CD14-positive monocyte (primary cell): Measurements from ENCODE around the gene HTR3C. TPM values are rescaled to one million over a fixed set of nuclear protein-coding genes. Genes with fewer than 3 reads are reported as not detected.

ENCODE experiments used
- DNase-seq, 3 donors: peaks; one replicate each; pipeline ENCODE4 v3.0.0-alpha.2; 2011 to 2022
- H2AFZ ChIP-seq: 2 replicates; pipeline ENCODE4 v1.6.0; 2012; ENCODE audit warnings: mild to moderate bottlenecking, low read depth, low read length, inconsistent platforms; ENCODE audit not compliant: insufficient read depth, poor library complexity, severe bottlenecking
- H3K27ac ChIP-seq, 2 donors: 1 replicate in 1 of 2; 2 replicates in 1 of 2; pipeline ENCODE4 v1.5.1; 2012 to 2013; ENCODE audit warnings: low read length in 2 of 2, control low read depth in 1 of 2, inconsistent platforms in 1 of 2, low read depth in 1 of 2, mild to moderate bottlenecking in 1 of 2
- H3K27me3 ChIP-seq, 2 donors: one replicate each; pipeline versions ENCODE4 v1.6.0 to v1.6.1; 2011 to 2013; ENCODE audit warnings: low read length in 2 of 2; ENCODE audit not compliant: control insufficient read depth in 2 of 2, insufficient read depth in 2 of 2
- H3K36me3 ChIP-seq, 2 donors: replicated peaks in 1 of 2; 1 replicate in 1 of 2; 2 replicates in 1 of 2; pipeline versions ENCODE4 v1.5.1 to v1.6.1; 2012 to 2013; ENCODE audit warnings: low read length in 2 of 2, control low read depth in 1 of 2, inconsistent platforms in 1 of 2, mild to moderate bottlenecking in 1 of 2; ENCODE audit not compliant: insufficient read depth in 2 of 2, control insufficient read depth in 1 of 2
- H3K4me1 ChIP-seq, 2 donors: 1 replicate in 1 of 2; 2 replicates in 1 of 2; pipeline versions ENCODE4 v1.5.1 to v1.6.1; 2012 to 2013; ENCODE audit warnings: low read length in 2 of 2, control low read depth in 1 of 2, inconsistent platforms in 1 of 2, mild to moderate bottlenecking in 1 of 2, moderate library complexity in 1 of 2; ENCODE audit not compliant: insufficient read depth in 2 of 2, control insufficient read depth in 1 of 2
- H3K4me2 ChIP-seq: replicated peaks from 2 replicates; pipeline ENCODE3; 2012; ENCODE audit warnings: low read length, moderate library complexity, mild to moderate bottlenecking; ENCODE audit not compliant: poor library complexity, severe bottlenecking; ENCODE audit errors: extremely low read depth
- H3K4me3 ChIP-seq, 3 experiments: fragments of 200-600 bp in 1 of 3; sonication (generic) in 1 of 3; replicated peaks in 1 of 3; 1 replicate in 2 of 3; 2 replicates in 1 of 3; pipeline ENCODE4 v1.5.1; 2011 to 2013; ENCODE audit warnings: low read length in 3 of 3, mild to moderate bottlenecking in 3 of 3, control low read depth in 2 of 3, low read depth in 2 of 3, inconsistent platforms in 1 of 3, moderate library complexity in 1 of 3
- H3K79me2 ChIP-seq: 2 replicates; pipeline ENCODE4 v1.6.0; 2012; ENCODE audit warnings: mild to moderate bottlenecking, control low read depth, inconsistent platforms, low read length, moderate library complexity; ENCODE audit not compliant: insufficient read depth
- H3K9ac ChIP-seq: 2 replicates; pipeline ENCODE4 v1.6.0; 2017; ENCODE audit warnings: low read length, mild to moderate bottlenecking; ENCODE audit not compliant: insufficient read depth, poor library complexity, severe bottlenecking
- H3K9me3 ChIP-seq, 2 donors: replicated peaks in 1 of 2; 1 replicate in 1 of 2; 2 replicates in 1 of 2; pipeline versions ENCODE4 v1.5.1 to v1.6.1; 2012 to 2013; ENCODE audit warnings: low read length in 2 of 2, control low read depth in 1 of 2; ENCODE audit not compliant: control insufficient read depth in 1 of 2, insufficient read depth in 1 of 2
- H4K20me1 ChIP-seq: 2 replicates; pipeline ENCODE4 v1.6.0; 2012; ENCODE audit warnings: mild to moderate bottlenecking, low read length, control low read depth, moderate library complexity; ENCODE audit not compliant: insufficient read depth
- H3K27ac Mint-ChIP-seq, 7 donors: one replicate each; pipeline ENCODE4 v1.8.0; 2020; ENCODE audit warnings: mild to moderate bottlenecking in 7 of 7, mixed read lengths in 7 of 7, moderate library complexity in 6 of 7, inconsistent platforms in 2 of 7
- H3K27me3 Mint-ChIP-seq, 3 donors: one replicate each; pipeline ENCODE4 v1.8.0; 2021 to 2022; ENCODE audit warnings: low read depth in 3 of 3, mild to moderate bottlenecking in 3 of 3, mixed read lengths in 3 of 3, moderate library complexity in 3 of 3, inconsistent platforms in 1 of 3
- H3K36me3 Mint-ChIP-seq, 2 donors: one replicate each; pipeline ENCODE4 v1.8.0; 2020; ENCODE audit warnings: mixed read lengths in 2 of 2, inconsistent platforms in 1 of 2, mild to moderate bottlenecking in 1 of 2
- H3K4me1 Mint-ChIP-seq: one replicate; pipeline ENCODE4 v1.8.0; 2020; ENCODE audit warnings: mild to moderate bottlenecking, mixed read lengths
- H3K4me3 Mint-ChIP-seq, 2 donors: one replicate each; pipeline ENCODE4 v1.8.0; 2020; ENCODE audit warnings: mild to moderate bottlenecking in 2 of 2, mixed read lengths in 2 of 2, moderate library complexity in 1 of 2
- H3K9me3 Mint-ChIP-seq, 7 donors: one replicate each; pipeline ENCODE4 v1.8.0; 2020 to 2022; ENCODE audit warnings: mixed read lengths in 7 of 7, mild to moderate bottlenecking in 6 of 7, moderate library complexity in 6 of 7, inconsistent platforms in 2 of 7
- CTCF ChIP-seq: fragments of 200-600 bp; IDR thresholded peaks from one replicate; pipeline ENCODE4 v1.8.0; 2022; ENCODE audit warnings: antibody characterized with exemption, mild to moderate bottlenecking
- WGBS: methylation state at CpG from one replicate; pipeline ENCODE4 v1.1.5; 2013; ENCODE audit warnings: missing lambda C conversion rate; ENCODE audit not compliant: insufficient coverage; 5-methylcytosine and 5-hydroxymethylcytosine counted together
- intact Hi-C, 2 donors: fragments of 100-400 bp; cut with micrococcal nuclease; formaldehyde crosslinking; loops; one replicate each; pipeline versions ENCODE4 v1.15.0 to v1.15.1; 2023
- polyA plus RNA-seq, 3 donors: library from polyadenylated mRNA; depleted of rRNA in 1 of 3; unstranded in 2 of 3; stranded (reverse) in 1 of 3; fragments of 300-500 nt in 2 of 3; fragments of >200 nt in 1 of 3; fragmentation: Illumina TruSeq in 2 of 3; gene quantifications; 1 replicate in 2 of 3; 2 replicates in 1 of 3; pipeline ENCODE4 v1.2.3, GENCODE V29; 2012 to 2021

HTR3C gene
- polyA plus RNA-seq, 3 donors: not detected

GRCh38 chr3:184082465-184082864 is 29.6 kb downstream of the HTR3C start:
- H3K4me3 Mint-ChIP-seq: no peak overlapping the region
- Histone ChIP-seq H3K4me2 (no peak overlapping the region), H3K27ac (no peak overlapping the region), H3K79me2 (no peaks in the 10 kb centered on the region), H3K4me1 (no peaks in the 10 kb centered on the region), H3K9me3 (peaks cover 16 to 48% of the 10 kb centered on the region in 2 donors), H4K20me1 (no peaks in the 10 kb centered on the region), H3K4me3 (no peak overlapping the region), H3K36me3 (no peaks in the 10 kb centered on the region), H2AFZ (no peak overlapping the region), H3K27me3 (no peaks in the 10 kb centered on the region), H3K9ac (no peak overlapping the region)
- peaks cover 29 to 64% (median 40%) of the 10 kb centered on the region in 7 donors for H3K9me3 Mint-ChIP-seq
- TF ChIP-seq CTCF: no peak
- intact Hi-C loops: no loop called here
- DNase-seq: no peak
- H3K27ac Mint-ChIP-seq: peak overlapping the region in 1 of 7 donors; percentile 41
- WGBS: 80% methylated on average over 1 of the region's 2 CpGs
- H3K36me3 Mint-ChIP-seq: no peaks in the 10 kb centered on the region
- H3K27me3 Mint-ChIP-seq: peaks cover 2 to 4% (median 3%) of the 10 kb centered on the region in 3 donors
- H3K4me1 Mint-ChIP-seq: peaks cover 6% of the 10 kb centered on the region

GRCh38 chr3:184085389-184085852 is 32.6 kb downstream of the HTR3C start:
- Mint-ChIP-seq H3K4me1 (peaks cover 6% of the 10 kb centered on the region), H3K9me3 (peaks cover 29 to 69% (median 41%) of the 10 kb centered on the region in 7 donors), H3K36me3 (no peaks in the 10 kb centered on the region), H3K27ac (no peak overlapping the region), H3K27me3 (peaks cover 0 to 2% (median 2%) of the 10 kb centered on the region in 3 donors), H3K4me3 (no peak overlapping the region)
- H3K9ac ChIP-seq: no peak overlapping the region
- H4K20me1 ChIP-seq: no peaks in the 10 kb centered on the region
- no peak for DNase-seq
- H3K4me3 ChIP-seq: no peak overlapping the region
- 34% methylated on average over 3 of the region's 3 CpGs for WGBS
- peaks cover 16 to 48% of the 10 kb centered on the region in 2 donors for H3K9me3 ChIP-seq
- no peak overlapping the region for H3K27ac ChIP-seq
- H3K27me3 ChIP-seq: no peaks in the 10 kb centered on the region
- no peaks in the 10 kb centered on the region for H3K79me2 ChIP-seq
- H3K4me2 ChIP-seq: no peak overlapping the region
- H3K4me1 ChIP-seq: no peaks in the 10 kb centered on the region
- no peaks in the 10 kb centered on the region for H3K36me3 ChIP-seq
- intact Hi-C loops: no loop called here
- no peak for TF ChIP-seq CTCF
- H2AFZ ChIP-seq: no peak overlapping the region
